ENCODE results near the gene HSDL2. TPM values are rescaled to one million over a fixed set of nuclear protein-coding genes. Genes with fewer than 3 reads are reported as not detected.

Gene HSDL2
- total RNA-seq, 1 experiment from 2014 or later, result 24.4 TPM

- TF ChIP-seq CTCF (IDR thresholded peaks at IDR 0.05; ENCODE audit: unreplicated experiment), result no peak
- Mint-ChIP-seq H3K27me3 (ENCODE audit: unreplicated experiment) (no peaks in the 10 kb centered on the region), H3K4me3 (ENCODE audit: low read depth, unreplicated experiment) (no peak overlapping the region), H3K36me3 (ENCODE audit: insufficient read depth, unreplicated experiment) (peaks cover 18% of the 10 kb centered on the region), H3K9me3 (ENCODE audit: low read depth, unreplicated experiment) (peaks cover 3% of the 10 kb centered on the region), H3K27ac (ENCODE audit: unreplicated experiment) (no peak overlapping the region), H3K4me1 (ENCODE audit: low read depth, unreplicated experiment) (no peaks in the 10 kb centered on the region)
- intact Hi-C loops (cut with micrococcal nuclease; ENCODE audit: unreplicated experiment), result no loop called here
- no peak for DNase-seq
- BruUV-seq (replicated peaks), result no TSS peak
- CTCF ChIA-PET, result no interaction called here
Measured at GRCh38 chr9:112493393-112494137, 113.7 kb downstream of the HSDL2 start.

- CTCF ChIA-PET, result no interaction called here
- Mint-ChIP-seq H3K27me3 (ENCODE audit: unreplicated experiment) (no peaks in the 10 kb centered on the region), H3K27ac (ENCODE audit: unreplicated experiment) (no peak overlapping the region), H3K4me1 (ENCODE audit: low read depth, unreplicated experiment) (no peaks in the 10 kb centered on the region), H3K36me3 (ENCODE audit: insufficient read depth, unreplicated experiment) (peaks cover 18% of the 10 kb centered on the region), H3K4me3 (ENCODE audit: low read depth, unreplicated experiment) (no peak overlapping the region), H3K9me3 (ENCODE audit: low read depth, unreplicated experiment) (peaks cover 3% of the 10 kb centered on the region)
- TF ChIP-seq CTCF (IDR thresholded peaks at IDR 0.05; ENCODE audit: unreplicated experiment), result no peak
- no peak for DNase-seq
- intact Hi-C loops (cut with micrococcal nuclease; ENCODE audit: unreplicated experiment), result no loop called here
- no TSS peak for BruUV-seq (replicated peaks)
Measured at GRCh38 chr9:112494153-112494552, 114.2 kb downstream of the HSDL2 start.

- CTCF ChIA-PET, result no interaction called here
- TF ChIP-seq CTCF (IDR thresholded peaks at IDR 0.05; ENCODE audit: unreplicated experiment), result no peak
Measured at GRCh38 chr9:112495614-112496013, 115.7 kb downstream of the HSDL2 start.

GRCh38 chr9:112496074-112496722, 116.3 kb downstream of the HSDL2 start:
- peaks cover 3% of the 10 kb centered on the region for H3K9me3 Mint-ChIP-seq (ENCODE audit: low read depth, unreplicated experiment)
- H3K27ac Mint-ChIP-seq (ENCODE audit: unreplicated experiment), result no peak overlapping the region
- CTCF ChIA-PET, result no interaction called here
- no peak for TF ChIP-seq CTCF (IDR thresholded peaks at IDR 0.05; ENCODE audit: unreplicated experiment)
- H3K4me1 Mint-ChIP-seq (ENCODE audit: low read depth, unreplicated experiment), result peaks cover 2% of the 10 kb centered on the region
- no peaks in the 10 kb centered on the region for H3K27me3 Mint-ChIP-seq (ENCODE audit: unreplicated experiment)
- DNase-seq, result no peak
- H3K36me3 Mint-ChIP-seq (ENCODE audit: insufficient read depth, unreplicated experiment), result peaks cover 18% of the 10 kb centered on the region
- no TSS peak for BruUV-seq (replicated peaks)
- intact Hi-C loops (cut with micrococcal nuclease; ENCODE audit: unreplicated experiment), result loop anchor here (5.0 kb wide), 1 partner anchor 106 kb away; no protein-coding TSS in a partner anchor
- no peak overlapping the region for H3K4me3 Mint-ChIP-seq (ENCODE audit: low read depth, unreplicated experiment)

More at GRCh38 chr9:112495614-112496013, 115.7 kb downstream of the HSDL2 start:
- Mint-ChIP-seq H3K4me1 (ENCODE audit: low read depth, unreplicated experiment) (no peaks in the 10 kb centered on the region), H3K36me3 (ENCODE audit: insufficient read depth, unreplicated experiment) (peaks cover 18% of the 10 kb centered on the region), H3K9me3 (ENCODE audit: low read depth, unreplicated experiment) (peaks cover 3% of the 10 kb centered on the region), H3K4me3 (ENCODE audit: low read depth, unreplicated experiment) (no peak overlapping the region), H3K27ac (ENCODE audit: unreplicated experiment) (no peak overlapping the region), H3K27me3 (ENCODE audit: unreplicated experiment) (no peaks in the 10 kb centered on the region)
- intact Hi-C loops (cut with micrococcal nuclease; ENCODE audit: unreplicated experiment), result loop anchor here (5.0 kb wide), 1 partner anchor 107 kb away; no protein-coding TSS in a partner anchor
- BruUV-seq (replicated peaks), result no TSS peak
- DNase-seq, result no peak
